Stimulated activated naive CD8-positive, alpha-beta T cell treated with anti-CD3 and anti-CD28 coated beads, Interleukin-15, Interleukin-2, amounts not matched to agents 100 ng/mL and 50 ng/mL, for 24 hours (primary cell): ENCODE data around the gene HECTD4.
"Not testable (repeated sequence)": the region's sequence is repeated elsewhere in the genome, so short reads cannot be mapped to it uniquely, and the experiment has no call there.

Experiments used
- H3K27ac Mint-ChIP-seq: one replicate; pipeline ENCODE4 v1.8.0; 2021; ENCODE audit warnings: mild to moderate bottlenecking, mixed read lengths
- H3K27me3 Mint-ChIP-seq: one replicate; pipeline ENCODE4 v1.8.0; 2021; ENCODE audit warnings: mixed read lengths
- H3K36me3 Mint-ChIP-seq: one replicate; pipeline ENCODE4 v1.8.0; 2021; ENCODE audit warnings: low read depth, mixed read lengths
- H3K4me1 Mint-ChIP-seq: one replicate; pipeline ENCODE4 v1.8.0; 2021; ENCODE audit warnings: low read depth, mixed read lengths
- H3K4me3 Mint-ChIP-seq: one replicate; pipeline ENCODE4 v1.8.0; 2021; ENCODE audit warnings: mild to moderate bottlenecking, mixed read lengths
- H3K9me3 Mint-ChIP-seq: one replicate; pipeline ENCODE4 v1.8.0; 2021; ENCODE audit warnings: mixed read lengths

The HECTD4 gene

DNA sequence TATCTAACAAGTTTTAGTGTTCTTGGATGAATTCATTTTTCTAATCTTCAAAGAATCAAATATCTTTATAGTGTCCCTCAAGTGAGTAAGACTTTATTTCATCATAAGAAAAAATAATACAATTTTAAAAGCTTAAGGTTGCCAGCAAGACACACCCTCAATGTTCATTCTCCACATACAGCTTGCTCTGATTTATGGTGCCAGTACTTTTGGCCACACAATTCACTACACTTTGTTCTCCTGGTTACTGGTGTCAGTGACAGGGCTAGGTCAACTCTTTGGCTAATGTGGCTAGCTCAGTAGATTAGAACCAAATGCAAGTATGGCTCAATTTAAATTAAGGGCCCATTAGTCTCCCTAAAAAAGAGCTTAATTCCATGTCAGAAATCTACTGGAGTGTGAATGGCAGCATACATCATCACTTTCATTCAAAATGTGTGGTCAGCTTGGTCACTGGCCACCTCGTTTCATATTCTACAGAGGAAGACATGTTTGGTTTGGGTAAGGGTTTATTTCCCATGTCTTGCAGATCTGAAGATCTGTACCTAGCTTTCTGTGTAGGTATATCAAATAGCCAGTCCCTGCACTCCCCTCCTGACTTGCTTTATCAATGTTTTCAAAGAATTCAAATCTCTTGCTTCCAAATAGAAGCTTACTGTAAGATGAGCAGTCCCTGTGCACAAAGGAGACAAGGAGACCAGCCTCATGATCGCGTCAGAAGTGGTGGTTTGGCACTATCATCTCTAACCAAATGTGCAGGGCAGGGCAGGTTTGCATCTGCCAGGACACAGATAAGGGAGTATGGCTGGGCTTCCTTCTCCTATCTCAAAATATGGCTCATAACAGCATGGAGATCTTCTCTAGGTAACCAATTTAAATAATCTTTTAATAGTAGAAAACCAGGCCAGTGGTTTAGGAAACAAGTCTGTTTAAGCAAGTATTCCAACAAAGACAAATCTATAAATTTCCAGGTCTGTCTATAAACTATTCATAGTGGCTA is 31.3 kb downstream of the HECTD4 start:
- Mint-ChIP-seq H3K9me3 (no peaks in the 10 kb centered on the region), H3K27me3 (no peaks in the 10 kb centered on the region), H3K4me3 (no peak overlapping the region), H3K36me3 (no peaks in the 10 kb centered on the region), H3K27ac (no peak overlapping the region), H3K4me1 (peaks cover 58% of the 10 kb centered on the region)

DNA sequence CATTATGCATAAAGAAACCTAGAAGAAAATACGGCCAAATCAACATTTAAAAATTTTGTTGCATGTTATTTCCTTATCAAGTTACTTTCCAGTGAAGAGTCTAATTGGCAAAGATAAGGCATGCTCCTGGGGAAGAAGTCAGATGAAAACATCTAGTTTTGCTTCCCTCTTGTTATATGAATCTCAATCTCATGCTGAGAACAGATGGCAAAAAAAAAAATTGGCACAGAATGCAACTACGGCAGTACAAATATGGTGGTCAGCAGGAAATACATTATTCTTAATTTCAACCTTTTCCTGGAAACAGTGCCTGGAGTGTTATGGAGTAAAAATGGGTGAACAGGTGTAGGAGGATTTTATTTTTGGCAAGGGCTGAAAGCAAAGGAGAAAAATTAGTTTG is 32.8 kb downstream of the HECTD4 start:
- Mint-ChIP-seq H3K9me3 (no peaks in the 10 kb centered on the region), H3K36me3 (no peaks in the 10 kb centered on the region), H3K4me3 (no peak overlapping the region), H3K4me1 (peaks cover 68% of the 10 kb centered on the region), H3K27me3 (no peaks in the 10 kb centered on the region), H3K27ac (no peak overlapping the region)

DNA sequence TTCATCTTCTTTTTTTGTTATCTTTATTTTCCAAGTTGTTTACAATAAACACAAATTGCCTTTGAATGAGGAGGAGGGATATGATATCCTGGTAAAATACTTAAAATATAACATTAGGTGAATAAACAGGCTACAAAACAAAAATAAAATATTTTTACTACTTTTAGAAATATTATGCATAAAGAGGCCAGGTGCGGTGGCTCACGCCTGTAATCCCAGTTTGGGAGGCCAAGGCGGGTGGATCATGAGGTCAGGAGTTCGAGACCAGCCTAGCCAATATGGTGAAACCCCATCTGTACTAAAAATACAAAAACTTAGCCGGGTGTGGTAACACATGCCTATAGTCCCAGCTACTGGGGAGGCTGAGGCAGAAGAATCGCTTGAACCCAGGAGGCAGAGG is 33.3 kb downstream of the HECTD4 start:
- H3K36me3 Mint-ChIP-seq, H3K27ac Mint-ChIP-seq, H3K4me3 Mint-ChIP-seq, H3K27me3 Mint-ChIP-seq, H3K9me3 Mint-ChIP-seq: not testable (repeated sequence)
- H3K4me1 Mint-ChIP-seq = peaks cover 66% of the 10 kb centered on the region

DNA sequence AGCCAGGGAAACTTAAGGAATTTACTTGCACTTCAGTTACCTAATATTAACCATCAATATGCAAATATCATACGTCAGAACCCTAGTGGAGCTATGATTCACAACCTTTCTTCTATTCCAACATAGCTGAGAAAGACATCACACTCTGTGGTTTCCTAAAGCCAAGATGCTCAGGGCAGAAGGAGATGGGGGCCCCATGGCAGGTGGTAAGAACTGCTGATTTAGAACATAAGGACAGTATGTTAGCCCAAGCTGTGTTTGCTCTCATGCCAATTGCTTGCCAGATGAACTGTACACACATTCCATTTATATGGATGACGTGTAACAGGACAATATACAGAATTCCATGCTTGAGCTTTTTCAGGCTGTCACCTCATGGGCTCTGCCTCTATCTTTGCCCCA is 34.6 kb downstream of the HECTD4 start:
- no peak overlapping the region for H3K27ac Mint-ChIP-seq
- H3K36me3 Mint-ChIP-seq = no peaks in the 10 kb centered on the region
- no peak overlapping the region for H3K4me3 Mint-ChIP-seq
- H3K4me1 Mint-ChIP-seq = peaks cover 58% of the 10 kb centered on the region
- no peaks in the 10 kb centered on the region for H3K27me3 Mint-ChIP-seq
- no peaks in the 10 kb centered on the region for H3K9me3 Mint-ChIP-seq

DNA sequence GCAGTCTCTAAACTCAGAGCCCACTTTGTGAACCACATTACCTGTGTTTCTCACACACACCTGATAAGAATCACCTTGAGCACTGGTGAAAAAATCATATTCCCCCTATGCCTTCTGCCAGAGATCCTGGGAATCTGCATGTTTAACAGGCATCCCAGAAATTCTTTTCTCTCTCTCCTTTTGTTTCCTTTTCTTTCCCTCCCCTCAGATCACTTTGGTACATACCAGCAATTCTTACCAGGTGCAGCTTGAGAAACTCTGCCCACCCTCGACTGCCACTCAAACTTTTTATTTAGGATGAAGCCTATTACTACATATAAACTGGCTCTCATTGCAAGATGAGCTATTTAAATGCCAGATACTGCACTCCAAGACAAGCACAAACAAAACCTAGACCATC is 36.0 kb downstream of the HECTD4 start:
- Mint-ChIP-seq H3K9me3 (no peaks in the 10 kb centered on the region), H3K27ac (no peak overlapping the region), H3K4me3 (no peak overlapping the region), H3K36me3 (no peaks in the 10 kb centered on the region), H3K27me3 (no peaks in the 10 kb centered on the region), H3K4me1 (peaks cover 55% of the 10 kb centered on the region)

DNA sequence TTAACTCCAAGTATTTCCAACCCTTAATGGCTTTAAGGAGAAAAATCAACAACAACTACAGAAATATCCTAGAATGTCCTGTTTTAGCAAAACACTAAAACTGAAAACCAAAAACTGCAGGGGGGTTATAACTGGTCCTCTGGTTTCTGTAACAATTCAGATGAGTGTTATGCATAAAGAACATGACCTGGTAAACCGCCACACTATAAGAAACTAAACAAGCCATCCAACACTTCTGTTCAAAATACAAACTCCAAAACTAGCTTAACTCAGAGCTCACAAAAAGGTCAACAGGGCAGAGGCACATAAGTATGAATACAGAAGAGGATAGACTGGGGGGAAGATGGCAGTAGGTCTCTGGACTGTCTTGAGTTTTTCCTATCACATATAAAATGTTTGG is 38.0 kb downstream of the HECTD4 start:
- Mint-ChIP-seq H3K36me3 (no peaks in the 10 kb centered on the region), H3K27ac (no peak overlapping the region), H3K4me3 (no peak overlapping the region), H3K27me3 (no peaks in the 10 kb centered on the region), H3K4me1 (peaks cover 47% of the 10 kb centered on the region), H3K9me3 (no peaks in the 10 kb centered on the region)

DNA sequence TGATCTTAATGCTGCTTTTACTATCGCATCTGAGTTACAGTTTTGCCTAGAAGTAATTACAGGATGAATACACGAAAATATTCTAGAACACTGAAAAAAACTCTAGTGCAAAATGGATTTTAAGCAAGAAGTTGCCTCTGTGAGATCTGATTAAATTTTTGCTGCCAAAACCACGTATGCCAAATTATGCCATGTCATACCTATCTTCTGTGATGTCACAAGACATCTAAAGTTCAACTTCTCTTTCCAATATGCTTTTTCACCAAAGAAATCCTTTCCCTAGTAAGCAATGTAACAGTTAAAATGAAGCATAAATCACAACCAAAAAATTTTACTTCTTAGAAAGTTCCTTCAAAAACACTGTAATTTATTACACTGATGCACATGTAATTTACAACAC is 39.6 kb downstream of the HECTD4 start:
- Mint-ChIP-seq H3K4me1 (peaks cover 40% of the 10 kb centered on the region), H3K9me3 (no peaks in the 10 kb centered on the region), H3K27me3 (no peaks in the 10 kb centered on the region), H3K36me3 (no peaks in the 10 kb centered on the region), H3K27ac (no peak overlapping the region), H3K4me3 (no peak overlapping the region)

DNA sequence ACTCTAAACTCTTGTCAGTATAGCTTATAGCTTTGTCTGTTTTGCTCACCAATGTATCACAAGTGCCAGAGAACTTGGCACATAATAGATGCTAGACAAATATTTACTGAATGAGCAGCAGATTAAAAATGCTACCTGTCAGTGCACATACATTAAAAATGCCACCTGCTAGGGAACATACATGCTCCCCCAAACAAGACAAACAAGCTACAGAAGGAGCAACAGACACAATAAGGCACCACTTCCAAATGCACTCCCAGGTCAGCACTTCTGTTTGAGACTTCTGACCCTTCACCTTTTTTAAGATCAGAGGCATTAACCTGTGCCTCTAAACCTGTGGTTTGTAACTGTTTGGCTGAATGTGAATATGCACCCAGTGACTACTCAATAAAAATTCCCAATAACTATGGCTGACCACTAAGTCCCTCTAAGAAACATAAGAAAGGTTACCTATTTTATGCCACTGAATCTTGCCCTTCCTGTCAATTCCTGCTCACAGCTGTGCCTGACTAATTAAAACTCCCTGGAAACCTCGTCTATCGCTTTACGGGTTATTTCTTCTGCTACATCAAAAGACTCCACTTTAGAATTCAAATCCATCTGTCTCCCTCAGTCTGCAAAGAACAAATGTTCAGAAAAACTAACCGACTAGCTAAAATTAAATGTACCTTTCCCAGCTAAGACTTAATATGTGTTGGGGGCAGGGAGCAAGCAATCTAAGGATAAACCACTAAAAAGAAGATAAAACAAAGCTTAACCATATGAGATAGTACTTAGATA is 41.0 kb downstream of the HECTD4 start:
- no peaks in the 10 kb centered on the region for H3K36me3 Mint-ChIP-seq
- no peak overlapping the region for H3K27ac Mint-ChIP-seq
- H3K4me3 Mint-ChIP-seq = no peak overlapping the region
- H3K9me3 Mint-ChIP-seq = no peaks in the 10 kb centered on the region
- peaks cover 33% of the 10 kb centered on the region for H3K4me1 Mint-ChIP-seq
- no peaks in the 10 kb centered on the region for H3K27me3 Mint-ChIP-seq

DNA sequence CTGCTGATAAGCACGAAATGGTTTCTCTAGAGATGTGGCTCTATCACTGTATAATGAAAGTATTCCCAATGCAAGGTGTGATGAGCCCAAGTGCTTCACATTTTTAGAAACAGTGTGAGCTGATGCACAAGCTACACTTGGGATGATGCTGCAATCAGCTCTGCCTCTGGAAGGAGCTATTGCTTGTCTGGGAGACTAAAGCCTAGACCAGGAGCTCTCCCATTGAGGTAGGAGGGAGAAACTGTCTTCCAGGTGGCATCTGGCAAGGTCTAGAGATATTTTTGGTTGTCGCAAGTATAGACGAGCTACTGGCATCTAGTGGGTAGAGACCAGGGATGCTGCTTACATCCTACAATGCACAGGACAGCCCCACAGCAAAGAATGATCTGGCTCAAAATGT is 42.0 kb downstream of the HECTD4 start:
- H3K4me3 Mint-ChIP-seq = no peak overlapping the region

DNA sequence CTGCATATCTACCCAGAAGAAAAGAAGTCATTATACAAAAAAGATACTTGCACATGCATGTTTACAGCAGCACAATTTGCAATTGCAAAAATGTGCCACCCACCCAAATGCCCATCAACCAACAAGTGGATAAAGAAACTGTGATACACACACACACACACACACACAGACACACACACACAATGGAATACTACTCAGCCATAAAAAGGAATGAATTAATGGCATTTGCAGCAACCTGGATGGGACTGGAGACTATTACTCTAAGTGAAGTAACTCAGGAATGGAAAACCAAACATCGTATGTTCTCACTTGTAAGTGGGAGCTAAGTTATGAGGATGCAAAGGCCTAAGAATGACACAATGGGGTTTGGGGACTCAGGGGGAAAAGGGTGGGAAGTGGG is 47.2 kb downstream of the HECTD4 start:
- not testable (repeated sequence) for H3K4me1 Mint-ChIP-seq, H3K27ac Mint-ChIP-seq, H3K4me3 Mint-ChIP-seq, H3K9me3 Mint-ChIP-seq, H3K27me3 Mint-ChIP-seq, H3K36me3 Mint-ChIP-seq

More for the DNA sequence above, 42.0 kb downstream of the HECTD4 start:
- H3K27me3 Mint-ChIP-seq = no peaks in the 10 kb centered on the region
- peaks cover 23% of the 10 kb centered on the region for H3K4me1 Mint-ChIP-seq
- H3K9me3 Mint-ChIP-seq = no peaks in the 10 kb centered on the region
- no peaks in the 10 kb centered on the region for H3K36me3 Mint-ChIP-seq
- H3K27ac Mint-ChIP-seq = no peak overlapping the region

DNA sequence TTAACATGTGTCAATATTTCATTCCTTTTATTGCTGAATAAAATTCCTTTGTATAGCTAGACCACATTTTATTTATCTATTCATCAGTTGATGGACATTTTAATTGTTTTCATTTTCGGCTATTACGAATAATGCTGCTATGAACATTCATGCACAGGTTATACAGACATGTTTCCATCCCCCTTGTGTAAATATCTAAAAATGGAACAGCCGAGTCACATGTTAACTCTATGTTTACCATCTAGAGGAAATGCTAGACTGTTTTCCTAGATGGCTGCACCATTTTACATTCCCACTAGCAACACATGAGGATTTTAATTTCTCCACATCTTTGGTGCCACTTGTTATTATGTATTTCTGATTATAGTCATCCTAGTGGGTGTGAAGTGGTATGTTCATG is 49.2 kb downstream of the HECTD4 start:
- Mint-ChIP-seq H3K9me3 (no peaks in the 10 kb centered on the region), H3K4me3 (no peak overlapping the region), H3K4me1 (peaks cover 7% of the 10 kb centered on the region)

DNA sequence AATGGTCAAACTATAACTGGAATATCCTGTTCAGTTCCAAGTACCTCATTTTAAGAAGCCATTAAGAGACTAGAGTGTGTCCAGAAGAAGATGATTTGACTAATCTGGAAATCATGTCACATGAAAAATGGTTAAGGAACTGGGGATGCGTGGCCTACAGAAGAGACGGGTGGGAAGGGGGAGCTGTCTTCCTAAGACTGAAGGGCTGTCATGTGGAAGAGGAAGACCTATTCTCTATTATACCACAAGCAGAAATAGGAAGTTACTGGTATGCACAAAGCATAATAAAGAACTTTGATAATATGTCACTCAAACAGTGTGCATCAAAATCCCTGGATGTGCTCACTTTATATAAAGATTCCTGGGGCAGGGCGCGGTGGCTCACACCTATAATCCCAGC is 50.3 kb downstream of the HECTD4 start:
- no peak overlapping the region for H3K4me3 Mint-ChIP-seq
- peaks cover 7% of the 10 kb centered on the region for H3K4me1 Mint-ChIP-seq
- no peak overlapping the region for H3K27ac Mint-ChIP-seq
- H3K27me3 Mint-ChIP-seq = no peaks in the 10 kb centered on the region
- no peaks in the 10 kb centered on the region for H3K36me3 Mint-ChIP-seq
- no peaks in the 10 kb centered on the region for H3K9me3 Mint-ChIP-seq

More for the DNA sequence above, 49.2 kb downstream of the HECTD4 start:
- Mint-ChIP-seq H3K36me3 (no peaks in the 10 kb centered on the region), H3K27me3 (no peaks in the 10 kb centered on the region), H3K27ac (no peak overlapping the region)

DNA sequence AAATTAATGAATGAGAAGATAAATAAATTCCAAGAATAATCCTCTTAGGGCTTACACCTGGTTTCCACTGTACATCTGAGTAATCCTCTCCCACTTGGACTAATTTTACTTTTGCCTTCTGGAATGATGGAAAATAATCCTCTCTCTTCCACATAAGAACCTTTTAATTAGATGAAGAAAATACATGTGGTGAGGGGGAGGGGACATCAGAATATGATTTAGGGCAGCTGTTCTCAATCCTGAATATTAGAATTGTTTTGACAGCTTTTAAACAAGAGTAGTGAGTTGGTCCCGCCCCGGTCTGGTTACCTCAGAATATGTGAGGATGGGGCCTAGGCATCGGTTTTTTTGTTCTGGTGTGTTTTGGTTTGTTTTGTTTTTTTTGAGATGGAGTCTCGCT is 51.5 kb downstream of the HECTD4 start:
- Mint-ChIP-seq H3K36me3 (no peaks in the 10 kb centered on the region), H3K27me3 (no peaks in the 10 kb centered on the region), H3K27ac (no peak overlapping the region), H3K9me3 (no peaks in the 10 kb centered on the region), H3K4me1 (peaks cover 7% of the 10 kb centered on the region), H3K4me3 (no peak overlapping the region)

DNA sequence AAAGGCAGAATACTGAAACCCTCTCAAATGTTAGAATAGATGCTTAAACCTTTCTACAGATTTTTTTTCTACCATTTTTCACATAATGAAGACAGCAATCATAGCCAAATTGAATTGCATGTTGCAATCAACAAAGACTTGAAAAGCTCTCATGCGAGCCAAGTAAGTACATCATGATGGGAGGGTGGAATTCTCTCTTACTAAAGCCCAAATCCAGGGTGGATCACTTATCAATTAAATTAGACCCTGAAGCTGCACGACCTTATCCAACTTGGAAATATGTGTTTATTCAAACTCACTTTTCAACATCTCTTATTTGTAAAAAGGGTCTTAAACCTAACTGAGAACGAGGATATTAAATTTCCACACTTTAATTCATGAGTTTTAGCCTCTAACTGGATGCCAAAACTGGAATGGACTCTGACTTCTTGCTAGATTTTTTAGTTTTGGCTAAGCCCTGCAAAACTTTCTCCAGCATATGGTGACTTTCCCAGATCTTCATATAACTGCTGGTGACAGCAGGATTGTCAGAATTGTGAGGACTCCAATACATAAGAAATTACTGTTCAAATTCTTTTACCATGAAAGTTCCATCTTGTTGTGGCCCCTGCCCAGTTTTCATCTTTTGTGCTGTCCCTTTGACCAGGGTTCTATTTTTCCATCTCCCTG is 53.6 kb downstream of the HECTD4 start:
- Mint-ChIP-seq H3K4me1 (peaks cover 13% of the 10 kb centered on the region), H3K36me3 (no peaks in the 10 kb centered on the region), H3K27ac (no peak overlapping the region), H3K9me3 (no peaks in the 10 kb centered on the region), H3K27me3 (no peaks in the 10 kb centered on the region), H3K4me3 (no peak overlapping the region)
